PC-3 (cell line): ENCODE results near the gene SPAAR.

ENCODE experiments used
- EZH2 ChIP-seq: fragments of 300-600 bp; sonication (generic); IDR thresholded peaks from one replicate; pipeline ENCODE4 v1.6.1; 2017; ENCODE audit warnings: antibody characterized with exemption, mild to moderate bottlenecking, low read length; ENCODE audit not compliant: unreplicated experiment
- TF ChIP-seq, protein P1 (sequence below): fragments of 300-600 bp; sonication (generic); conservative IDR thresholded peaks from 2 replicates; pipeline ENCODE4 v1.5.1; 2017; ENCODE audit warnings: antibody characterized with exemption, low read depth, mild to moderate bottlenecking, low read length

DNA sequence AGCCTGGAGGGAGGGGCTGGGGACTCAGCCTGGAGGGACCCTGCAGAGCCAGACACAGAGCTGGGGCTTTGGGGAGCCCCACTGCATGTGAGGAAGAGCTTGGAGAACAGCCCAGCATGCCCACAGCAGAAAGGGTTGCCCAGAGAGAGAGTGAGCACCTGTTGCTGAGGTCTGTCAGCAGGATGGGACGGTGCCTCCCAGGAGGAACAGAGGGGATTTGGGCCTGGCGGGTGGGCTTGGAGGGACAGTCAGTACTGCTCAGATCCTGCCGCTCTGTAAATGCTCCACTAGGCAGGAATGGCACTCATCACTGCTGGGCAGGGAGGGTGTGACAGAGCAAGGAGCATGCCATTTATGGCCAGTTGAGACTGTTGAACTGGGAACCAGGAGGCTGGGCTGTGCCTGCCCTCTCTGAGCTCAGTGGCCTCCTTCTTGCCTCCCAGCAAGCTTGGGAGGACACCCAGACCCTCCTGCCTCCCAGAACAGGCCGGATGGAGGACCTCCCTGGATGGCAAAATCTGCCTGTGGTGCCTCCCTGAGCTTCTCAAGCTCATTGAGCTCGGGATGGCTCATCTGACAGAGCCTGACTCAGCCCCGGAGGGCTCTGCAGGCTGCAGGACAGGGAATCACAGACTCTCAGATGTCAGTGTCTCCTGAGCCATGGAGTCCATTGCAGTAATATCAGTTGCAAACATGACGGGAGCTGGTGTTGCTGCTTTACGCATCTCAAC is 4.1 kb upstream of the SPAAR start:
- TF ChIP-seq, protein P1, sequence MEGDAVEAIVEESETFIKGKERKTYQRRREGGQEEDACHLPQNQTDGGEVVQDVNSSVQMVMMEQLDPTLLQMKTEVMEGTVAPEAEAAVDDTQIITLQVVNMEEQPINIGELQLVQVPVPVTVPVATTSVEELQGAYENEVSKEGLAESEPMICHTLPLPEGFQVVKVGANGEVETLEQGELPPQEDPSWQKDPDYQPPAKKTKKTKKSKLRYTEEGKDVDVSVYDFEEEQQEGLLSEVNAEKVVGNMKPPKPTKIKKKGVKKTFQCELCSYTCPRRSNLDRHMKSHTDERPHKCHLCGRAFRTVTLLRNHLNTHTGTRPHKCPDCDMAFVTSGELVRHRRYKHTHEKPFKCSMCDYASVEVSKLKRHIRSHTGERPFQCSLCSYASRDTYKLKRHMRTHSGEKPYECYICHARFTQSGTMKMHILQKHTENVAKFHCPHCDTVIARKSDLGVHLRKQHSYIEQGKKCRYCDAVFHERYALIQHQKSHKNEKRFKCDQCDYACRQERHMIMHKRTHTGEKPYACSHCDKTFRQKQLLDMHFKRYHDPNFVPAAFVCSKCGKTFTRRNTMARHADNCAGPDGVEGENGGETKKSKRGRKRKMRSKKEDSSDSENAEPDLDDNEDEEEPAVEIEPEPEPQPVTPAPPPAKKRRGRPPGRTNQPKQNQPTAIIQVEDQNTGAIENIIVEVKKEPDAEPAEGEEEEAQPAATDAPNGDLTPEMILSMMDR, result no peak
- no peak for TF ChIP-seq EZH2
